Right forelimb (tissue), 1 donor: ENCODE data around the gene TTBK2.
"Not testable (repeated sequence)": the region's sequence is repeated elsewhere in the genome, so short reads cannot be mapped to it uniquely, and the experiment has no call there.

Experiments used
- DNase-seq: peaks from one replicate; pipeline ENCODE4 v3.0.0-alpha.2; 2018

The TTBK2 gene

GRCh38 chr15:42920519-42921341 lies at the start of gene TTBK2:
Gene TTBK2 (minus strand): TSS chr15:42920778. CDS start chr15:42878617, 42,161 bp downstream.
- DNase-seq = peak; percentile 99

- DNase-seq = no peak
Measured at GRCh38 chr15:42964476-42964875, 43.9 kb upstream of the TTBK2 start.

DNA sequence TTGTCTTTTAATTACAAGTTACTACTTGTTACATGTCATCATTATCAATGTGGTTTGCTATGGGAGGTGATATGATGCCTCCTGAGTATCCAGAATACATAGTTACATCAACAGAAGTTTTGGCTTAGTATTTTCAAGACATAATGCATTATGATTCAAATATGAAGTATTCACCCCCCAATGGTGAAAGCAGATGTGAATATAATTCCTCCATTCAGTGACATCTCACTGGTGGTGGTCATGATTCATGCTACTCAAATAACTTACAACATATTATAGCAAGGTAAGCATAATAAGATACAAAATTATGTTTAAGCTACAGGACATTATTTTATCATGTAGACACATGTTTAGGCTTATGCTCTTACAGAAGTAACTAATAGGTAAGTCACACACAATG lies 34.9 kb upstream of the TTBK2 start:
- DNase-seq = no peak

- no peak for DNase-seq
Measured at GRCh38 chr15:42954291-42954690, 33.7 kb upstream of the TTBK2 start.

DNA sequence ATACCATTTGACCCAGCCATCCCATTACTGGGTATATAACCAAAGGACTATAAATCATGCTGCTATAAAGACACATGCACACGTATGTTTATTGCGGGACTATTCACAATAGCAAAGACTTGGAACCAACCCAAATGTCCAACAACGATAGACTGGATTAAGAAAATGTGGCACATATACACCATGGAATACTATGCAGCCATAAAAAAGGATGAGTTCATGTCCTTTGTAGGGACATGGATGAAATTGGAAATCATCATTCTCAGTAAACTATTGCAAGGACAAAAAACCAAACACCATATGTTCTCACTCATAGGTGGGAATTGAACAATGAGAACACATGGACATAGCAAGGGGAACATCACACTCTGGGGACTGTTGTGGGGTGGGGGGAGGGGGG lies 28.3 kb upstream of the TTBK2 start:
- not testable (repeated sequence) for DNase-seq

DNA sequence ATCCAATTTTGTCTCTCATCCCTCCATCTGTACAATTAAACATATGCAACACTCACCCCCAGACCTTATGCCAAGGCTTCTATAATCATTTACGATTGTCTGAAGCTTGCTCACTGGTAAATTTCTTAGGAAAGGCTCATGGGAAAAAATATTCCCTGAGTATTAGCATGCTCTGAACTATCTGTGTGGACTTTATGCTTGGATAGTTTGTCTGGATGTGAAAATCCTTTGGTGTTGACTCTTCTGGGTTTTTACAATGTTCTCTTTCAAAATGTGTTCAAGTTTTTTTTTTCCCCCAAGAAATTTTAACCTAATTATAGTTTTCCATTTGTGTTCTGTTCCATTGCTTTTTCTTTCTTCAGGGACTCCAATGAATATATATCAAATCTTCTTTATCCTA lies 19.9 kb upstream of the TTBK2 start:
- no peak for DNase-seq

GRCh38 chr15:42939841-42940240 lies 19.3 kb upstream of the TTBK2 start:
- DNase-seq = no peak

GRCh38 chr15:42937143-42937542 lies 16.6 kb upstream of the TTBK2 start:
- DNase-seq = no peak

DNA sequence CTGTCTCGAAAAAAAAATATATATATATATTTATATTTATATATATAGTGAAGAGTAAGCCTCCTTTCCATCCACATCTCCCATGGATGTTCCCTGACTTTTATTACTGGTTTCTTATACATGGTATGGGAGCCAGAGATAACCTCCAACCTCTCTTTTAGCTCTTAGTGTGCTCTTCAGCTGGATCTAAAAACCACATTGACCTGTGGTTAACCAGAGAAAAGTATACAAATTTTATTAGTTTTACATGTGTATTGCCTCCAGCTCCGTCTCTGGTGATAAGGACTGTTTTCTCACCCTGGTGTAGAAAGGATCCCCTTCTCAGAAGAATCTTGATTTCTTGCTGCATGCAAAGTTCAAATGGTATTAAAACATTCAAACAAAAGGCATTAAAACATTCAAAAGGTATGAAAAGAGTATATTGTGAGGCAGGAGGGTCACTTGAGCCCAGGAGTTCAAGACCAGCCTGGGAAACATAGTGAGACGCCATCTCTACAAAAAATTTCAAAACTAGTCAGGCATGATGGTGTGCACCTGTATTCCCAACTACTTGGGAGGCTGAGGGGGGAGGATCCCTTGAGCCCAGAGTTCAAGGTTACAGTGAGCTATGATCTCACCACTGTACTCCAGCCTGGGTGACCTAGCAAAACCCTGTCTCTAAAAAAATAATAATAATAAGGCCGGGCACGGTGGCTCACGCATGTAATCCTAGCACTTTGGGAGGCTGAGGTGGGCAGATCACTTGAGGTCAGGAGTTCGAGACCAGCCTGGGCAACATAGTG lies 13.5 kb upstream of the TTBK2 start:
- DNase-seq = no peak

- no peak for DNase-seq
Measured at GRCh38 chr15:42932833-42933515, 12.4 kb upstream of the TTBK2 start.

DNA sequence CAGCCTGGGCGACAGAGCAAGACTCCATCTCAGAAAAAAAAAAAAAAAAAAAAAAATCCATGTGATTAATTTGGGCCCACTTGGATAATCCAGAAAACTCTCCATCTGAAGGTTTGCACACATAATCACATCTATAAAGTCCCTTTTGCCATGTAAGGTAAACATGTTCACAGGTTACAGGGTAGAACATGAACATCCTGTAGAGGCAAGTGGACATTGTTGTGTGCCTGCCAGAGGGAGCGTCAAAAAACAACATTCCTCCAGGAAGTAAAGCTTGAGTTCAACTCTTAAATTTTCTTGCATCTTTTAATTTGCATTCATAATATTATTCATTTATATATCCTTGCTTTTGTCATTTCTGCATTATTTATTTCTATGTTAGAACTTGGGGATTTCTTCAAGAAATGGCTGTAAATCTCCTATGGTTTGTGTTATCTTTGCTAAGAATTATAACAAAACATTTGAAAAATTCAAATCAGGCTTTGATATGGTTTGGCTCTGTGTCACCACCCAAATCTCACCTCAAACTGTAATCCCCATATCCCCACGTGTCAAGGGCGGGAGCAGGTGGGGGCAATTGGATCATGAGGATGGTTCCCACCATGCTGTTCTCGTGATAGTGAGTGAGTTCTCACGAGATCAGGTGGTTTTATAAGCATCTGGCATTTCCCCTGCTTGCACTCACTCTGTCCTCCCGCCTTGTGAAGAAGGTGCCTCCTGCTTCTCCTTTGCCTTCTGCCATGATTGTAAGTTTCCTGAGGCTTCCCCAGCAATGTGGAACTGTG lies 11.3 kb upstream of the TTBK2 start:
- DNase-seq = no peak

DNA sequence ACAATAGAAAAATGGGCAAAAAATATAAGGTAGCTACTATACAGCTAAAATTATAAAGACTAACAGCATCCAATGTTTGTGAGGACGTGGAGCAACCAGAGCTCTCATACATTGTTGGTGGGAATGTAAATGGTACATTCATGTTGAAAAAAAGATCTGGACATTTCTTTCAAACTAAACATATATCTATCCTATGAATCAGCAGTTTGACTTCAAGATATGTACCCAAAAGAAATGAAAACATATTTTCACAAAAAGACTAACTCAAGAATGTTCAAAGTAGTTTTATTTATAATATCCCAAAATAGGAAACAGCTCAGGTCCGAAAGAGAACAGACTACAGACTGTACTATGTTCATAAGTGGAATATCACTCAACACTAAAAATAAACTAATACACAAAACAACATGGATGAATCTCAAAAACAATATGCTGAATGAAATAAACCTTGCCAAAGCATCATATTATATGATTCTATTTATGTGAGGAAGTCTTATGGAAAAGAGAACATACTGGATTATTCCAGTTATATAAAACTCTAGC lies 8.8 kb upstream of the TTBK2 start:
- no peak for DNase-seq

- DNase-seq = no peak
Measured at GRCh38 chr15:42921342-42921731, 759 bp upstream of the TTBK2 start.

DNA sequence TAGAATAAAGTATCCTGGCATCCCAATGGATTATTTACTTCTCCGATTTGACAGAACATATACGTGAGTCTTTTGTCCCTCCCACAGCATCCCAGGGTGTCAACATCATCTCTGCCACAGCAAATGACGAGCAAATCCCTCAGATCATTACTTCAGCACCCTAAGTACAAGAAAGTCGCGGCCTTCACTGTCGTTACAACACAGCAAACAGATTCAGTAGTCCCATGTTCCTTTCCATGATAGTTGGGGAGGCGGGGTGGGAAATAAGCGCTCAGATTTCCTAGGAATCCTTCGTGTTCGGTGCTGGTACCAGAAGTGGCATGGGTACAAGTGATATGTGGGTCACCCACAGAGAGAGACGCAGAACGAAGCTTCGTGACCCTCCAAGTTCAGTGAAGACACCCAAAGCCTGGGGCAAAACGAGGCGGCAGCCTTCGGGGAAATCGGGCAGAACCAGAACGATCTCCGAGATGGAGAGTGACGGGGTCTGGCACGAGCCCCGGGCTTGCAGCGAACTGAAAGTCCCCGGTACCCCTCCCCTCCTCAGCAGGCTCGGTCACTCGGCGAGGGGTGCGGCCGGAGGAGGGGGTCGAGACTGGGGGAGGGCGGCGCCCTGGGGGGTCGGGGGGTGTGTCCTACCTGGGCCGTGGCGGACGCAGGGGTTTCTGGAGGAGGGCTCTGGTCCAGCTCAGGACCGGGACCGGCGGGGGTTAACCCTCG lies 619 bp downstream of the TTBK2 start:
- peak; percentile 68 for DNase-seq

DNA sequence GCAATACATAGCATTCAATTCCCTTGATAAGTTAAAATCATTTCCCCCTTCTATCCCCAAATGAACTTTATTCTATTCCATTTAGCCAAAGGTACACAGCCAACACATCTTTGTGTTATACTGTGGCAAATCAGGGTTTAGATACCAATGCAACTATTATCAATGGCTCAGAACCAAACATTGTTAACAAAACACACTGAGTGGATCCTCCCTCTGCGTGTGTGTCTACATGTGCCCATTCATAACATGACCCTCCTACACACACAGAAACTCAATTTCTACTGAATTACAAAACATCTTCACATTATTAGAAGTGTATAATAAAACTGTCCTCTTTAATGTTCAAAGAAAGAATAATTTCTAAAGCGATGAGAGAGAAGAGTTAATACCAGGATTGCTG lies 1.3 kb downstream of the TTBK2 start:
- DNase-seq = no peak

- no peak for DNase-seq
Measured at GRCh38 chr15:42918047-42918446, 2.5 kb downstream of the TTBK2 start.

DNA sequence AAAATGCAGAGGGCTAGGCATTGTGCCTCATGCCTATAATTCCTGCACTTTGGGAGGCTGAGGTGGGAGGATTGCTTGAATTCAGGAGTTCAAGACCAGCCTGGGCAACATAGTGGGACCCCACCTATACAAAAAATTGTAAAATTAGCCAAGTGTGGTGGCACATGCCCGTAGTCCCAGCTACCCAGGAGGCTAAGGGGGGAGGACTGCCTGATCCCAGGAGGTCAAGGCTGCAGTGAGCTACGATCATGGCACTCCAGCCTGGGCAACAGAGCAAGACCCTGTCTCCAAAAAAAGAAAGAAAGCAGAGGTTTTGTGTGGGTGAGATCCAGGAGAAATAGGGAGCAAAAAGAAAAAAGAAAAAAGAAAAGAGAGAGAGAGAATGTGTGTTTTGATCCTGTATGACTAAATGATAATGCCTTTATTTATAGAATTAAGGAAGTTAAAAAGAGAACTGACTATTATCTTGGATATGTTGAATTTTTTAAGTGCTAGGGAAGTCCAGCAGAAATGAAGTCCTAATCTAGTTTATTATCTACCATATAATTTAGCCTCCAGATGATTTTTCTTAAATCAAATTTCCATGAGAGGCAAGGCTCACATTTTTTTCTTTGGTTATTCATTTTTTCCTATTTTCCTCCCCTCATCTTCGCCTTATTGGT lies 4.8 kb downstream of the TTBK2 start:
- no peak for DNase-seq

- DNase-seq = no peak
Measured at GRCh38 chr15:42914728-42915497, 5.7 kb downstream of the TTBK2 start.

DNA sequence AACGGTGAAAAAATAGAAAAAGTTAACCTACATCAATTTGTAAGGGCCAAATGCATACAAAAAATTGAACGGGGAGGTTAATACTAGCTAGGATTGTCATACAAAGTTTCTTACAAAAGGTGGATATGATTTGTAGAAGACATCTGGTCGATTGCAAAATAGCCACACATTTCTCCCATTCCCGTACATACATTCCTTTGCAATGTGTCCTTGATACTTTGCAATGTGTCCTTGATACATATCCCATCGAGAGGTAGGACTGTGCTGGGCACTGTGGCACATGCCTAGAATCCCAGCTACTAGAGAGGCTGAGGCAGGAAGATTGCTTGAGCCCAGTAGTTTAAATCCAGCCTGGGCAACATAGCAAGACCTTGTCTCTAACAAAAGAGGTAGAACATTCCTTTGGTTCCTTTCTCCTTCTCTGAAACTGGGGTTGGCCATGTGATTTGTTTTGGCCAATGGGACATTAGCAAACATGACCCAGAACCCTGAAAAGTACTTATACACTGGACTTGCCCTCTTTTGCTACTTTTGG lies 9.5 kb downstream of the TTBK2 start:
- DNase-seq = no peak

- no peak for DNase-seq
Measured at GRCh38 chr15:42908538-42908937, 12.0 kb downstream of the TTBK2 start.
